Pulmonary artery endothelial cell (primary cell): ENCODE measurements around the gene GPBP1L1. TPM values are rescaled to one million over a fixed set of nuclear protein-coding genes. Genes with fewer than 3 reads are reported as not detected.

Experiments used
- DNase-seq: peaks from one replicate; pipeline ENCODE4 v3.0.0-alpha.2; 2011; ENCODE audit warnings: low read depth, low spot score
- total RNA-seq: library from RNA; depleted of rRNA; stranded (reverse); fragments of >200 nt; gene quantifications from 2 replicates; pipeline ENCODE4 v1.2.3, GENCODE V29; 2014

Gene GPBP1L1
- total RNA-seq, 1 donor from 2014 or later = 70.4 TPM

- no peak for DNase-seq
Measured at GRCh38 chr1:45643321-45643720, 43.0 kb downstream of the GPBP1L1 start.

GRCh38 chr1:45640293-45640692, 46.0 kb downstream of the GPBP1L1 start:
- no peak for DNase-seq

- no peak for DNase-seq
Measured at GRCh38 chr1:45635211-45635610, 51.1 kb downstream of the GPBP1L1 start.

GRCh38 chr1:45630429-45630828, 55.9 kb downstream of the GPBP1L1 start:
- no peak for DNase-seq

- peak; percentile 78 for DNase-seq
Measured at GRCh38 chr1:45629035-45629434, 57.3 kb downstream of the GPBP1L1 start.

- DNase-seq = no peak
Measured at GRCh38 chr1:45623972-45624371, 62.4 kb downstream of the GPBP1L1 start, which contains the start of gene CCDC17. Gene CCDC17 (minus strand): TSS chr1:45624054. CDS start chr1:45623909, 145 bp downstream.

GRCh38 chr1:45622524-45623394, 63.6 kb downstream of the GPBP1L1 start:
- DNase-seq = no peak

GRCh38 chr1:45621895-45622523, 64.3 kb downstream of the GPBP1L1 start:
- DNase-seq = no peak

GRCh38 chr1:45621501-45621836, 64.9 kb downstream of the GPBP1L1 start:
- no peak for DNase-seq

- no peak for DNase-seq
Measured at GRCh38 chr1:45620588-45621500, 65.5 kb downstream of the GPBP1L1 start.

GRCh38 chr1:45619149-45619921, 67.0 kb downstream of the GPBP1L1 start:
- DNase-seq = no peak

GRCh38 chr1:45617618-45618017, 68.7 kb downstream of the GPBP1L1 start:
- peak; percentile 32 for DNase-seq

GRCh38 chr1:45615885-45616284, 70.4 kb downstream of the GPBP1L1 start:
- DNase-seq = no peak

- DNase-seq = no peak
Measured at GRCh38 chr1:45612941-45613579, 73.3 kb downstream of the GPBP1L1 start.

GRCh38 chr1:45610589-45611226, 75.6 kb downstream of the GPBP1L1 start:
- no peak for DNase-seq

GRCh38 chr1:45608175-45609156, 77.9 kb downstream of the GPBP1L1 start:
- DNase-seq = peak; percentile 75

GRCh38 chr1:45607404-45608074, 78.8 kb downstream of the GPBP1L1 start:
- no peak for DNase-seq

- no peak for DNase-seq
Measured at GRCh38 chr1:45604239-45604638, 82.1 kb downstream of the GPBP1L1 start.
